ENCODE results near the gene HBG2. TPM values are rescaled to one million over a fixed set of nuclear protein-coding genes. Genes with fewer than 3 reads are reported as not detected.

The HBG2 gene
- total and polyA plus RNA-seq, 9 of the 15 experiments (the other 6 are each of a cell fraction or from before 2014, with no cell fraction given): 1,626 to 58,619 (median 10,515) TPM

GRCh38 chr11:5280582-5281102 lies 26.1 kb upstream of the HBG2 start (continued):
- TF ChIP-seq ZBTB34 (CRISPR knock-in tag; IDR thresholded peaks at IDR 0.05) (no peak), ZMIZ1 (IDR thresholded peaks at IDR 0.05; ENCODE audit: low read depth in 2 of 2, low read length in 2 of 2) (peak in 1 of 2 experiments; percentile 97; a peak in 2 of 4 replicates), CSDE1 (IDR thresholded peaks at IDR 0.05) (no peak), EHMT2 (IDR thresholded peaks at IDR 0.05) (0 out of 2 replicates have a peak, but pooled peaks have one; percentile 30), KDM5B (IDR thresholded peaks at IDR 0.05; ENCODE audit: insufficient replicate concordance, low read depth, low read length) (no peak), FIP1L1 (IDR thresholded peaks at IDR 0.05; ENCODE audit: low read depth, low read length, poor library complexity, severe bottlenecking) (no peak), NR1H2 (CRISPR knock-in tag; IDR thresholded peaks at IDR 0.05) (no peak), MYC (IDR thresholded peaks at IDR 0.05; ENCODE audit: low read depth, low read length) (peak; percentile 82), MYC (CRISPR knock-in tag; IDR thresholded peaks at IDR 0.05; ENCODE audit: borderline replicate concordance, low read depth) (no peak), PRDM10 (IDR thresholded peaks at IDR 0.05; ENCODE audit: partially characterized antibody) (peak; percentile 77), HMGXB4 (CRISPR knock-in tag; IDR thresholded peaks at IDR 0.05) (no peak), PHTF2 (CRISPR knock-in tag; IDR thresholded peaks at IDR 0.05) (no peak), E2F3 (CRISPR knock-in tag; IDR thresholded peaks at IDR 0.05) (peak; percentile 29; the same call in 1 of the 2 replicates)
- TF ChIP-seq, protein P1, sequence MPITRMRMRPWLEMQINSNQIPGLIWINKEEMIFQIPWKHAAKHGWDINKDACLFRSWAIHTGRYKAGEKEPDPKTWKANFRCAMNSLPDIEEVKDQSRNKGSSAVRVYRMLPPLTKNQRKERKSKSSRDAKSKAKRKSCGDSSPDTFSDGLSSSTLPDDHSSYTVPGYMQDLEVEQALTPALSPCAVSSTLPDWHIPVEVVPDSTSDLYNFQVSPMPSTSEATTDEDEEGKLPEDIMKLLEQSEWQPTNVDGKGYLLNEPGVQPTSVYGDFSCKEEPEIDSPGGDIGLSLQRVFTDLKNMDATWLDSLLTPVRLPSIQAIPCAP (CRISPR knock-in tag; IDR thresholded peaks at IDR 0.05; ENCODE audit: borderline replicate concordance): no peak
- TF ChIP-seq, protein P2, sequence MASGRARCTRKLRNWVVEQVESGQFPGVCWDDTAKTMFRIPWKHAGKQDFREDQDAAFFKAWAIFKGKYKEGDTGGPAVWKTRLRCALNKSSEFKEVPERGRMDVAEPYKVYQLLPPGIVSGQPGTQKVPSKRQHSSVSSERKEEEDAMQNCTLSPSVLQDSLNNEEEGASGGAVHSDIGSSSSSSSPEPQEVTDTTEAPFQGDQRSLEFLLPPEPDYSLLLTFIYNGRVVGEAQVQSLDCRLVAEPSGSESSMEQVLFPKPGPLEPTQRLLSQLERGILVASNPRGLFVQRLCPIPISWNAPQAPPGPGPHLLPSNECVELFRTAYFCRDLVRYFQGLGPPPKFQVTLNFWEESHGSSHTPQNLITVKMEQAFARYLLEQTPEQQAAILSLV (tag; IDR thresholded peaks at IDR 0.05): no peak
